ENCODE measurements around the gene PDE2A.

PDE2A gene

DNA sequence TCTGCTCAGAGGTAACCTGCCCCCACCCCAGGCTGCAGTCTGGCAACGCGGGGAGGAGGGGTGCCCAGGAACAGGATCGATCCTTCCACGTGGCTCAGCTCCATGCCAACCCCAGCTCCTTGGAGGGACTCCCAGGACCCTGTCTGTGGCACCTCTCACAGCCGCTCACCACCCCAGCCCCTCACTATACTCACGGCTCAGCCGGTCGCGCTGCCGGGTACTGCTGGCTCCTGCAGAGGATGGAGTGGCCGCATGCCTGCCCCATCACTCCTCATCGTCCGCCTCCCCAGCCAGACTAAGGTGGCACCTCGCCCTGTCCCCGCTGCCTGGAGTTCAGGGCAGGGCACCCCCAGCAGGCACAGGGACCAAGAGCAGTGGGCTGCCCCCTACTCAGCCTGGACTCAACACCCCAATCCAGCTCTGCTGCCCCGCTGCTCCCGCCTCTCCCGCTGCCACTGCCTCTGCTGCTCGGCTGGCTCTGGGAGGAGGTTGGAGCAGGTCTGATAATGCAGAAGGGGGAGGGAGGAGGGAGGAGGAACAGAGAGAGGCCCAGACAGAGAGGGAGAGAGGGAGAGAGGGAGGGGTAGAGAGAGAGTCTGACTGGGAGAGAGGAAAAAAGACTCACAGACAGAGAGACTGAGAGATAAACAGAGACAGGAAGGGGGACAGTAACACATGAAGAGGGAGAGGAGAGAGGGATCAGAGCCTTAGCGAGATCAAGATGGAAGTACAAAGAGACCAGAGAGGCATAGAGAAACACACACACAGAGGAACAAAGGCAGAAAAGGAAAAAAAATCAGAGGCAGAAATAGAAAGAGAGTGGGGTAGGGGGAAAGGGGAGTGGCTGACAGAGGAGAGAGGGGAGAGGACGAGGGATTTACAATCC lies at the start of gene PDE2A:
PDE2A (minus strand) TSS at position 480 of the 886 bp plus-strand sequence; CDS start at position 265, 215 bp downstream.
- no peak for DNase-seq

DNA sequence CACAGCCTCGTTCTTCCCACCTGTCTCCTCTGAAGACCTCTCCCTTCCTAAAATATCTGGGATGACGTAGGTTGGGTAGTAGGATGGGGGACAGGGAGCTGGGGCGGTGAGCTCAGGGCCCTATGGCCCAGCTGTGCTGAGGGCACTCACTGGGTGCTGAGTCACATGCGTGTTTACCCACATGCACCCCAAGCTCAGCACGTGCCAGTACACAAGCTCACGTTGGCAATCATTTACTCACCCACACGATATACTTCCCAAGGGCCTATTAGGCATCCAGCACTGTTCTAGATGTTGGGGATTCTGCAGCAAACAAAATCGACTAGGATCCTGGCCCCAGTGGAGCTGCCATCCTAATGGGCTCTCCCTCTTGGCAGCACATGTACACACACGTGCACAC lies 49.3 kb upstream of the PDE2A start:
- no peak for DNase-seq

DNA sequence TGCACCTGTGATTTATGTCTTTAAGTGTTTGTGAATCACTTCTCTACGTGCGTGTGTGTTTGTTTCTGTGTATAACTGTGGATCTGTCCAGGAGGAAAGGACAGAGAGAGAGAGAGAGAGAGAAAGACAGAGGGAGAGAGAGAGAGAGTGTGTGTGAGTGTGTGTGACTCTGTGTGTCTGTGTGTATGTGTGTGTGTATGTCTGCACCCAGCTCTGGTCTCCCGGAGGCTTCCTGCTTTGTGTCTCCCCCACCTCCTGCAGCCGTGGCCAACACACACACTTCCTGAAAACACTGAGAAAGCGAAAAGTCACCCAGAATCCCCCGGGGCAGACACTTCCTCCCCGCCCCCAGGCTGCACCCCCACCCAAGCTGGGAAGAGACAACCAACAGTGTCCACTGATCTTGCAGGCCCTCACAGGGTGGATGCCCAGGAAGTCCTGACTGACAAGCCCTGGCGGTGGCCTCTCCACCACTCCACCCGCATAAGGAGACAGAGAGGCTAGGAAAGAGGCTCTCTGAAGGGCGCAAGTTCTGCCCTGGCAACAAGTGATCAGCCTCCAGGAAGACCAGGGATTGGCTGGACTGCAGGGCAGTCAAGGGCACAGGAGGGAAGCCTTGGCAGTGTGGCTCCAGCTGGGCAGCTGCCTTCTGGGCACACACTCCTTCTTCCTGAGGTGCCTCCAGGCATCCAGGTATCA lies 48.0 kb upstream of the PDE2A start:
- DNase-seq, result peak; percentile 85

DNA sequence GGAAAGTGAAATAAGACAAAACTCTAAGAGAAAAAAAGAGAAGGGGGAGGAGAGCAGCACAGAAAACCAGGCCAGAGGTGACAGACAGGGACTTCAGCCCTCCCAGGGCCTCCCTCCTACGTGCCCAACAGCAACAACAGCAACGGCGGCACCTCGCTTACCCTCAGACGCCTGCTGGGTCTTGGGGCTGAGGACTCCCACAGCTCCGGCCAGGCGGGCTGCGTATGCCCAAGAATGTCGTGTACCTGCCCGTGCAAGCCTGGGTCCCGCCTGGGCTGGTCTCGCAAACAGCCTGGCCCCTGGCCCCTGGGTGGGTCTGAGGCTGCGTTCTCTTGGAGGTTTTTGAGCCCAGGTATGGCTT lies 47.4 kb upstream of the PDE2A start:
- DNase-seq, result no peak

DNA sequence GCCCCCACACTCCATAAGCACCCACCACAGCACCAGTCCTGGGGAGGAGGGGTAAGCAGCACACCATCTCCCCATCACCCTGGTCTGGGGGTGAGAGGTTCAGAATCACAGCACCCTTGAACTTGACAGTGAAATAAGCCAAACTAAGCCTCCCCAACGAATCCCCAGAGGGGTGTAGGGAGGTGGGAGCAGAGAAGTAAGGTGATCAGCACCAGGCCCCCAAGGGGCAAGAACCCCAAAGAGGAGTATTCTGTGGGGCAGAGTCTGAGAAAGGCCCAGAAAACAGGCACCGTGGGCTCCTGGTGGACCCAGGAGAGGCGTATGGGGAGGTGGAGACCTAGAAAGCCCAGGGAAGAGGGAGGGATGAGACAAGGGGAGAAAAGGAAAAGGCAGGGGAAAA lies 47.1 kb upstream of the PDE2A start:
- DNase-seq, result no peak

DNA sequence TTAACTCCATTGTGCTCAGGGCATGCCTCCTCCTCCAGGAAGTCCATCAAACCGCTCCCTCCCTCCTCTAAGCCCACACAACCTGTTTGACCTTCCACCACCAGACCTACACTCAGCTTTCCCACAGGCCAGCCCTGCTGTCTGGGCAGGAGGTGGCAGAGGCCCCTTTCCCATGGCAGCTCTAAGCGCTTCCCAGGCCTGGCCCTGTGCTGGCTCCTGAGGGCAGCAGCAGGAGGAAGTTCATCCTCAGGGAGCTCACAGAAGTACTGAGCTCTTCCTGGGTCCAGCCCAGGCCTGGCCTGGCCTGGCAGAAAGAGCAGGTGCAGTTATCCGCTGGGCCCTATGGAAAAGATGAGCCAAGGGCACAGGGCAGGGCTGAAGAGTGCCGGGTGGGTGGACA lies 46.6 kb upstream of the PDE2A start:
- no peak for DNase-seq

DNA sequence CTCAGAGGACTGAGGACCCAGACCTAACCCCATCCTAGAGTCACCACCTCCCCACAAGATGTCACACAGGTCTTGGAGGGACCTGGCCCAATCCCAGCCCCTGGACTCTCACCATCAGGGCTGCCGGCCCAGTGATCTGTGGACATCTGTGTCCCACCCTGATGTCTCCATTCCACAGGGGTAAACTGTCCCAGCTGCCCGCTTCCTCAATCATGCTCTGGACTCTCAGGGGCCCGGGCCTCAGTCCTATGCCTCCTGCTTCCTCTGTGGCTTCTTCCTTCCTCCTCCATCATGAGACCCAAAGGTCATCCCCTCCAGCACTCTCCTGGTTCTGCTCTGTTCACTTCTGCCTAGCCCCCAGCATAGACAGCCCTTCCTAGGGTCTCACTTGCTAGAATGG lies 45.8 kb upstream of the PDE2A start:
- DNase-seq, result no peak

DNA sequence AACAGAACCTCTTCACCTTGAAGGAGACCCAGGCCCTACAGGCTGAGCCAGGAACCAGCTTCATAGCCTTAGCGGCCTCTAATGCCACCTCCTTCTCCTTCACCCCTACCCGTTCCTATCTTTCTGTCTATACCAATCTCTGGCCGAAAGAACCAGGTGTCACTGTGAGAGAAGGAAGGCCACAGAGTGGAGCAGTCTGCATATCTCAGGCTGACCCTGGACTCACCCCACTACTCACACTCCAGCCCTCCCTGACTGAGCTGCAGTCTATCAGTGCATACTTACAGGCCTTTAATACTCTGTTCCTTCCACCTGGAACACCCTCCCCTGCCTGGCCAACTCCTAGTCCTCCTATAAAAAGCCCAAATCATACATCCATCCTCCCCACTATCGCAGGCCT lies 45.3 kb upstream of the PDE2A start:
- no peak for DNase-seq

DNA sequence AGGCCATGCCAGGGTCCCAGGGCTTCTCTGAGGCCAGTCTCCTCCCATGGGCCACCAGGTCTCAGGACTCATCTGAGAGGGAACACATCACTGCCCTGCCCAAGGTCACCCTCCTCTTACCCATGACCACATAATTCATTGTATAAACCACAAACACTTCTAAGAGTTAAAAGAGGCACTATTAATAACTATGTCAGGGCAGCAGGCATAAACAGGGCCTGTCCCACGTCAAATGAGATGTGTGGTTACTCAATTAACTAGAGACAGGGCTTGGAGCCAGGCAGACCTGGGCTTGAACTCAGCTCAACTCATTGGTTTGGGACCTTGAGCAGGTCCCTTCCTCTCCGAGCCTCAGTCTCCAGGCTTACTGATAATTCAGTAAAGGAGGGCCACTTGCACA lies 44.9 kb upstream of the PDE2A start:
- no peak for DNase-seq

DNA sequence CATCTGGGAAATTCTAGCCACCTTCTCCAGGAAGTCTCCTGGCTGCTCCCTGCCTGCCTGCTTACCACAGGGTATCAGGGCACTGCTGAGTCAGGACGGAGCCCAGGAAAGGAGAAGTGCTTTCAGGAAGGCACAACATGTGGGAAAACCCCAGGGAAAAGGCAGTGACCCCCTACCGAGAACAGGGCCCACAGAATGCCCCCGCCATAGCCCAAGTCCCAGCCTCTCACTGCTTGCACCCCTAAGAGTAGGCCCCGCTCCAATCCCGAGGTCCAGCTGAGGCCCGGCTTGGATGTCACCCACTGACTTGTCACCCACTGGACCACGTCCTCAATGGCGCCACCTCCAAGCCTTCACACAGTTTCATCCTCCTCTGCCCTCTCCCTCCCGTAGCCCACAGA lies 43.9 kb upstream of the PDE2A start:
- DNase-seq, result no peak

DNA sequence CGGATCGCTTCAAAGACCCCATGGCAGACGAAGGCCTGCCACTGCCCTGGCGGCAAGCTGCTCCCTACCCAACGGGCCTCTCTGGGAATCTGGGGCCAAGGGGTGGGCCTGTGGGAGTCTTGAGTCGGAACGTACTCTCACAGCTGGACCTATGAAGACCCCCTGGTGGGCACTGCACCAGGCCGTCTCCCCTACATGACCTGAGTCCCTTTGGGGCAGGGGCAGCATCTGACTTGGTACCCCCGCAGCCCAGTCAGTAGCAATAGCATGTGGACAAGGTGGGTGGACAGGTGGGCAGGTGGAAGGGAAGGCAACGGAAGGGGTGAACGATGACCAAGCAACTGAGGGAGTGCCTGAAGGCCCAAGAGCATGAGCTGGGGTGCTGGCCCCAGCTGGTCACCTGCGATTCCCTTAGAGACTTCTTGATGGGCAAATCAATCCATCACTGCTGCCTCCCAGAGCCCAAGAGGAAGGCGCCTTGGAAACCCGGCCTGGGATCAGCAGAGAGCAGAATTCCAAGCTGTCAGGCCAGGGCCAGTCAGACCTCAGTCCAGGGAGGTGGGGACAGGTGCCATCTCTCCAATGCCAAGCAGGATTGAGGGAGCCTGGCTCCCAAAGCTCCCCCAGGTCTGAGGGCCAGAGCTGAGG lies 42.7 kb upstream of the PDE2A start:
- no peak for DNase-seq

DNA sequence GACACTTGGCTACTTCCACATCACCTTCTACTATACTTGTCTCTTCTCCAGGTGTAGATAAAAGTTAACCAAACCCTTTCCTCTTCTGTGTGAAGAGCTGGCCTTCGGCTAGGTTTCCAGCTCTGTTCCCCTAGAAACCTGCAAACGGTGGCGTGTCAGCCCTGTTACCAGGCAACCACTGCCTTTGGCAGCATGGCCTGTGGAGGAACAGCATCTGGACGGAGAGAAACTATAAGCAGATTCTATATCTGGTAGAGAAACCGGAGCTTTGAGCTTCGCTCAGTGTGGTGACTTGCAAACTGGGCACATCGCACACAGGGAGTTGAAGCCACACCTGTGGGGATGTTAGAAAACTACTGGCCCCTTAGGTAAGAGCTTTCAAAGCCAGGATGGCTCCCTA lies 42.1 kb upstream of the PDE2A start:
- no peak for DNase-seq

DNA sequence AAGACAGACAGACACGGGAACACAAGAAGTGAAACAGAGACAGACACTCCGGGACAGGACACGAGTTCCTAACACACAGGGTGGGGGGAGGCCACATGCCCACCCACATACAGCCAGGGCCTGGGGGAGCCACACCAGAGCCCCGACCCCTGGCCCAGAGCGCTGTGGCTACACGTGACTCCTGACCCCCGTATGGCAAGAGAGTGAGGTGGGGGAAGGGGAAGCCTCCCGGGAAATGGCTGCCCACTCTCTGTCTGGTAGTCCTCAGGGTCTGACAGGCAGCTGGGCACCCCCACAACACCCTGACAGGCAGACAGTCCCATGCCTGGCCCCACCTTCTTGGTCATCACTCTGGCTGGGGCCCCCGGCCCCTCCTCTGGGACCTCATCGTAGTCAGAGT lies 38.6 kb upstream of the PDE2A start:
- DNase-seq, result no peak

DNA sequence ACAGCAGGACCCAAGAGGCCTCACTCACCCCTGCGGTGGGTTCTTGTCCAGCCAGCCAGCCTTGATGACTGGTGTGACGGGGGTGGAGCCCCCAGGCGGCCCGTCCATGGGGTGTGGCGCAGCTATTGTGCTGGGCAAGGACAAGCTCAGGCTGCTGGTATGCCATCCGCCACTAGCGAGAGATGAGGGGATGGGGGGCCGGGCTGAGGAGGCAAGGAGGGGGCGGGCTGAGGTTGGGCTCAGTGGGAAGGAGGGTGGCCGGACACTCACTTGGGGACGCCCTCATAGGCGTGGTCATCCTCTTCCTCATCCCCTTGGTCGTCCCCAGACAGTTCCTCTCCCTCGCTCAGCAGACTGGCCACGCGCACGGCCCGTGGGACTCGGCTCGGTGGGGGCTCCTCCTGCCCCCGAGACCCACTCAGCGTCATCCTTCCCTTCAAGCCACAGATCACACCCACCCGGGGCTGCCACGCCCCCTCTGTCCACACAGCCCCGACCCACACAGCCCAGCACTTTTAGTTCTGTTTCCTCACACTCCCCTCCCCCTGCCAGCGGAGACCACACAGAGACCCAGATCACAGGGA lies 38.0 kb upstream of the PDE2A start:
- no peak for DNase-seq

DNA sequence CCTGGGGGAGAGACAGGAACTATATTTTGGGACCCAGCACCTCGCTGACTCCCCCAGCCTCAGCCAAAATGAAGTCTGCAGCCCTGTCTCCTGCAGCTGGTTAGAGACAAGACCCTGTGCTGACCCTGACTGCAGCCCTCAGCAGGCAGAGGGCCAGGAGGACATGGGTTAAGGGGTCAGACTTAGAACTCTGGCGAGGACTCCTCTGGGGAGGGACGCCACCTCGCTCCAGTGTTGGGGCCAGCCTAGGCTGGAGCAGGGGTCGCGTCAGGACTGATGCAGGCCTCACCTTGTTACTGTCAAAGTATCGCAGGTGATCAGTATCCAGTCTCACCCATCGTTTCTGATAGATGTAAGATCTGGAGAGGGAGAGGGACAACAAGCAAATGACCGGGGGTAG lies 36.9 kb upstream of the PDE2A start:
- no peak for DNase-seq

DNA sequence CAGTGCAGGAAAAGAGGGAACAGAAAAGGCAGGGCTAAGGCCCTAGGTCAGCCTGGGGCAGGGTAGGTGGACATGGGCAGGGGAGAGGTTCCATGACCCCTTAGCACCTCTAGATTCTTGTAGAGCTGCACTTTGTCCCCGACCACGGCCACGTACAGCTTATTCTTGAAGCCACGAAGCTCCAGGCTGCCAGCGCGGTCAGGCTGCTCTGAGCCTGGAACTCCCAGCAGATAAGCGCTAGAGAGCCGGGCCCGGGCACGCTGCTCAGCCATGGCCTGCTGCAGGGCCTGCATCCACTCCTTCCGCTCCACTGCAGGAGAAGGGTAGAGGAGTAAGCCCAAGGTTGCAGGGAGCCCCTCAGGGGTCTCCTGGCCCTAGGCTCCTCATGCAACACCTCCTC lies 36.1 kb upstream of the PDE2A start:
- DNase-seq, result no peak

DNA sequence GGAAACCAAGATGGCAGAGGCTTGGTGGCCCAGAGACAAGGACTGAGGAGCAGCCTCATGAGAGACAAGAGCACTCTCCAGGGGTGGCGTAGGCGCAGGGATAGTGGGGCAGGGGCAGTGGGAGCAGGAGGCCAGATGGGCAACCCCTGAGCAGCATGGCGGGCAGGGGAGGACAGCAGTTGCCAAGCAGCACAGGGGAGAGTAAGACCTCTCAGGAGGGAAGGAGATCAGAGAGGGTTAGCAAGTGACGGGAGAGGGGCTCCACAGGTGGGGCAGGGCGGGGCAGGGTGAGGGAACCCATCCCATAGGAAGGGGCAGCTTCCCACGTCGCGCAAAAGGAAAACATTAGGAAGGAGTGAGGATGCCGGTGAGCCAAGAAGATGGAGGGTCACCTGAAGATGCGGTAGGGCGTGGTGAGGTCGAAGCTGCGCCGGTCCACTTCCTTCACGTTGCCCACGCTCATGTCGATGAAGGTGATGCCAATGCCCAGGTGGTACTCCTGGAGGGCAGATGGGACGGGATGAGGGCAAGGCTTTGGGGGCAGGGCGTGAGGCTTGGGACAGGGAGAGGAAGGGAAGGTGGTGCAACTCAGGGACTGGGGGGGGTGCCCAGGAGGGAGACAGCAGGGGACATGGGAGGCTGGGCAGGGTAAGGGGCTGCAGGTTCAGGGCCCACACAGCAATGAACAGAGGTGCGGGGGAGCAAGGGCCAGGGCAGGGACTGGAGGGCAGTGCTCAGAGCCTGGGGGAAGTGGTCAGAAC lies 35.4 kb upstream of the PDE2A start:
- DNase-seq, result no peak

DNA sequence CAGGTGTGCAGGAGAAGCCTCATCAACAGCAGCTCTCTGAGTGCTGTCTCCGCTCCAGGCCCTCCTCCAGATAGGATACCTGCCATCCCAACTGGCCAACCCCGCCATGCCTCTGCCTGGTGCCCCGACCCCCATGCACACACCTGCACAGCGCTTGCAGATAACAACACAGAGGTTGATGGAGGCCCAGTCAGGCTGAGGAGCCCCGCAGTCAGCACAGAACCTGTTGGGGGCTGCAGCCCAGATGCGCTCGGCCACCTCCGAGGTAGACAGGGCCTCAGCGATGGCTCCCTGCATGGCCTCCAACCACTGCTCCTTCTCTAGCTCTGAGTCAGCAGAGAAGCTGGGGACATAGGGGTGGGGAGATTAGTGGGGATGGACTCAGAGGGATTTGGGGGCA lies 32.8 kb upstream of the PDE2A start:
- no peak for DNase-seq

DNA sequence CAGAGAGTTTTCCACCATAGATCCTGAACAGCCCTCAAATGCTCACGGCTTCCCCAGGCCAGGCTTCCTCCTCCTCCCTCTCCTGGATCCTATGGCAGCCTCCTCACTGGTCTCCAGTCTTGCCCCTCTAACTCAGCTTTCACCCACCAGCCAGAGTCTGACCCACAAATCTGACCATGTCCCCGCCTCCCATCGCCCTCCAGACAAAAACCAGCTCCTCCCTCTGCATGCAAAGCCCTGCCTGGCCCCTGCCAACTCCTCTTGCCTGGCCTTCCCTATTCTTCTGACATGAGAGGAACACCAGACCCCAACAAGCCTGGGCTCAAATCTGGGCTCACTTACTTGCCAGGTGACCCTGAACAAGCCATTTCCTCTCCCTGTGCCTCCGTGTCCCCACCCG lies 32.4 kb upstream of the PDE2A start:
- DNase-seq, result no peak

DNA sequence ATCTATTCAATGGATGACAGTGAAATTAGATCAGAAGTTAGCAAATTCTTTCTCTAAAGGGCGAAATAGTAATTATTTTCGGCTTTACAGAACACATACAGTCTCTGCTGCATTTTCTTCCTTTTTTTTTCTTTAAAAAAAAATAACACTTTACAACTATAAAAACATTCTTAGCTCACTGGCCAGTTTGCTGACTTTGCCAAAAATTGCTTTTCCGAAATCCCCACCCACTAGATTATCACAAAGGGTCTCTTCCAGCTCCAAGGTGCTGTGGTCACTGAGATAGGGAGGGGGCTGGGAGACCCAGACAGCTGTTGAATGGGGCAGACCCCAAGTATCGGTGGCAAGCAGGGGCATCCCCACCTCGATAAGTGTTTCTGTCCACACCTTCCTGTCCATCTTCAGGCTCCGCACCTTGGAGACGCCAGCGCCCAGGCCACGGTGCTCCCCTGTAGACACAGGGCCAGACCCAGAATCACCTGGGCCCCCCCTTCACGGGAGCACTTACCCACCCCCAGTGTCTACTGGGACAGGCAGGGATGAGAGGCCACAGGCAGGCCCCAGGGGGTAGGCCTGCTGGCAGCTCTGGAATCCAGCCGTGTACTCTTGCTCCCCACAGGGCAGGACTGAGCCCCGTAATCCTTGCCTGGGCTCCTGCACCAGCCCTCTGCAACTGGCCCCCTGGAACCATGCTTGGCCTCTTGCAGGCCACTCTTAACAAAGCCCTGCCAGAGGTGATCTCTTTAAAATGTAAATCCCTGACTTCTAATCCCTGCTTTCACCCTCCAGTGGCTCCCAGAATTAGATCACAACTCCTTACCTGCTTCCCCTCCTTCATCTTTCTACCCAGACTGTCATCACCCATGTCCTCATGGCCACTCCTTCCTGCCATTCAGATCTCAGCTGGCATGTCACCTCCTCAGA lies 31.5 kb upstream of the PDE2A start:
- DNase-seq, result no peak

DNA sequence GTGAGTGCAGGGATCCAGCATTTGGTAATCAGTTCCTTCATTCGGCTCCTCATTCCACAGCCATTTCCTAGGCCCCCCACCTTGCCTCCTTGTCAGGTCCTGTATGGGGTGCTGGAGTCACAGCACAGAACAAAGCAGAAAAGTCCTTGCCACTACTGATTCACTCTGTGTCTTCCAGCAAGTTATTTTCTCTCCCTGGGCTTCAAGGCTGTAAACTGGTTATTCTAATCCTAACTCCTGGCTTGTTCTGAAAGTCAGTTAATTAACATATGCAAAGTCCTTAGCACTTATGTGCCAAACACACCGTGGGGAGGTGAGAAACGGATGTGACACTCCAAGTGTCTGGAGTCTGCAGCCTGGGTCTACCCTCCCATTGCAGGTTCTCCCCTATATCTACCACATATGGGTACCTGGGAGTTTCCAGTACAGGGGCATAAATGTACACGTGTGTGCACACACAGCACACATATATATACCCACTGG lies 30.6 kb upstream of the PDE2A start:
- no peak for DNase-seq

All from NCI-H2029 treated with DMSO at 0.1 percent for 48 hours (cell line).